Body of pancreas (tissue), 4 donors: ENCODE results near the gene TRH.

Source experiments
- POLR2A ChIP-seq, 3 donors: fragments of 450-650 bp; IDR thresholded peaks; one replicate each; pipeline ENCODE4 v1.6.1; 2016; ENCODE audit warnings: antibody characterized with exemption in 3 of 3, mild to moderate bottlenecking in 2 of 3
- TF ChIP-seq, protein P1 (sequence below), 7 experiments: fragments of 450-650 bp in 4 of 7; fragments of 200-600 bp in 3 of 7; sonication (generic) in 3 of 7; IDR thresholded peaks; one replicate each; pipeline ENCODE4 v1.5.1; 2016 to 2019; ENCODE audit warnings: antibody characterized with exemption in 7 of 7

GRCh38 chr3:129974564-129974832 lies at the start of gene TRH:
- TF ChIP-seq, protein P1, sequence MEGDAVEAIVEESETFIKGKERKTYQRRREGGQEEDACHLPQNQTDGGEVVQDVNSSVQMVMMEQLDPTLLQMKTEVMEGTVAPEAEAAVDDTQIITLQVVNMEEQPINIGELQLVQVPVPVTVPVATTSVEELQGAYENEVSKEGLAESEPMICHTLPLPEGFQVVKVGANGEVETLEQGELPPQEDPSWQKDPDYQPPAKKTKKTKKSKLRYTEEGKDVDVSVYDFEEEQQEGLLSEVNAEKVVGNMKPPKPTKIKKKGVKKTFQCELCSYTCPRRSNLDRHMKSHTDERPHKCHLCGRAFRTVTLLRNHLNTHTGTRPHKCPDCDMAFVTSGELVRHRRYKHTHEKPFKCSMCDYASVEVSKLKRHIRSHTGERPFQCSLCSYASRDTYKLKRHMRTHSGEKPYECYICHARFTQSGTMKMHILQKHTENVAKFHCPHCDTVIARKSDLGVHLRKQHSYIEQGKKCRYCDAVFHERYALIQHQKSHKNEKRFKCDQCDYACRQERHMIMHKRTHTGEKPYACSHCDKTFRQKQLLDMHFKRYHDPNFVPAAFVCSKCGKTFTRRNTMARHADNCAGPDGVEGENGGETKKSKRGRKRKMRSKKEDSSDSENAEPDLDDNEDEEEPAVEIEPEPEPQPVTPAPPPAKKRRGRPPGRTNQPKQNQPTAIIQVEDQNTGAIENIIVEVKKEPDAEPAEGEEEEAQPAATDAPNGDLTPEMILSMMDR (IDR thresholded peaks at IDR 0.05), result no peak
- TF ChIP-seq POLR2A (IDR thresholded peaks at IDR 0.05), result no peak
